H54 (cell line): ENCODE data around the gene GSTO2.

Experiments used
- DNase-seq: peaks from one replicate; pipeline ENCODE4 v3.0.0; 2011; ENCODE audit warnings: low spot score, mixed read lengths; ENCODE audit not compliant: insufficient read length
- FAIRE-seq: peaks from 3 replicates; lab custom pipeline; 2011; peaks lifted over from hg19 to GRCh38; lab: Jason Lieb, UNC
- POLR2A ChIP-seq: IDR thresholded peaks from 2 replicates; pipeline ENCODE4 v1.6.1; 2011; ENCODE audit warnings: low read depth, mild to moderate bottlenecking, low read length

Gene GSTO2

DNA sequence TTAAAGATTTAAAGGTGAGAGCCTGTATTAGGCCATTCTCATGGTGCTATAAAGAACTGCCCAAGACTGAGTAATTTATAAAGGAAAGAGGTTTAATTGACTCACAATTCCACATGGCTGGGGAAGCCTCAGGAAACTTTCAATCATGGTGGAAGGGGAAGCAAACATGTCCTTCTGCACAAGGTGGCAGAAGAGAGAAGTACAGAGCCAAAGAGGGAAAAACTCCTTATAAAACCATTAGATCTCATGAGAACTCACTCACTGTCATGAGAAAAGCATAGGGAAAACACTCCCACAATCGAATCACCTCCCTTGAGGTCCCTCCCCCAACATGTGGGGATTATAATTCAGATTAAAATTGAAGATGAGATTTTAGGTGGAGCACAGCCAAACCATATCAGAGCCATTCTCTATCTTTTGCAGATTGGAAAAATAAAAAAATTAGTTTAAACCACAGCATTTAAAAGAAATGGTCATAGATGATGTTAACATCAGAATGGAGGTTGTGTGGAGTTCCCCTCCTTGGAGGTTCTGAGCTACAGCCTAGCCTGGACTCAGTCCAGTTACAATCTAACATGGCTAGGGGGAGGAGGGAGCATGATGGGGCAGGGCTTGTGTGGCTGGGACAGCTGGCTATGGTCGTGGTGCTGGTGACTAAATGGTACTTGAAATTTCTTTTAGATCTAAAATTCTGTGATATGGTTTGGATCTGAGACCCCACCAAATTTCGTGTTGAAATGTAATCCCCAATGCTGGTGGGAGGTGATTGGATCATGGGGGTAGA lies 33.1 kb downstream of the GSTO2 start:
- FAIRE-seq (no peak), DNase-seq (no peak)

DNA sequence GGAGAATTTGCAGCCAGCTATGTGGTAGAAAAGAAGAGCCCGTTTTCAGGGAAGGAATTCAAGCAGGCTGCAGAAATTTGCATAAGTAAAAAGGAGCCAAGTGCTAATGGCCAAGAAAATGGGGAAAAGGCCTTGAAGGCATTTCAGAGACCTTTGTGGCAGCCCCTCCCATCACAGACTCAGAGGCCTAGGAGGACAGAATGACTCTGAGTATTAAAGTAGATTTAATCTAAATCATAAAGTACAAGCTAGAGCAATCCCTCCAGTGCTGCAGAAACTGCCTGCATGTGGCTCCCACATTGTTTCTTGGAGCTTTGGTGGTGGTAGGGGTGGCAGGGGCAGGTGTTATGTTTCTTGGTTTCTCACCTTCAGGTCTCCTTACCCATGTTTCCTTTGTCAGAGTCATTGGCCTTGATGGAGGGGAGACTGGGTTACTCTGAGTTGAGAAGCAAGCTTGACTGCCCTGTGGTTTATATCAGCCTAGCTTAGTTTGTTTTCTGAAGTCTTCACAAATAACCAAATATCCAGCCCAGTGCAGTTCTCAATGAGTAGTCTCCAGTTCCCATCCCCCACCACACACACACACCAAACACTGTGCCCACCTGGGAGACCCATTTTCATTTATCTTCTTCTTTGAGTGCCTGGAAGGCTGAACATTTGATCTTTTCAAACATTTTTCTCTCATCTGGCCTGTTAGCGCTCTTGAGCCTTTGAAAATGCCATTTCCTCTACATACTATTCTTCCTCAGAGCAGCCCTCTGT lies 34.8 kb downstream of the GSTO2 start:
- DNase-seq = no peak
- FAIRE-seq = no peak
- no peak for TF ChIP-seq POLR2A

More for the DNA sequence above, 33.1 kb downstream of the GSTO2 start:
- TF ChIP-seq POLR2A = no peak

GRCh38 chr10:104304356-104304745 lies 35.4 kb downstream of the GSTO2 start:
- no peak for DNase-seq
- no peak for TF ChIP-seq POLR2A
- no peak for FAIRE-seq

DNA sequence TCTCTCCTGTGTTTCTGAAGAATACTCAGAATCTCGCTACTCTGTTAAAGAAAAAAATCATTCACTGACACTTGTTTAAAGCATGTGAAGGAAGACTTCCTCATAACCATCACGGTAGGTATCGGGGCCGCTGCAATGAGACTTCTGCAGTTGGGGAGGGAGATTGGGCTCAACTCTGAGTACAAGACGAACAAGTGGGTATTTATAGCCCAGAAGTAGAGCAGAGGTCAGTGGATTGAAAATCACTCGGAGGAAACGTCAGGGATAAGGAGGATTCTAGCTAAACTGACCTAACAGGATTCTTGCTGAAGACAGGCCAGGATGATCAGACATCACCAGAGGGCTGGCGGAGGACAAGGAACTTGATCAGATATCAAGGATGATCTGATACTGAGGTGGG lies 35.9 kb downstream of the GSTO2 start:
- no peak for DNase-seq
- FAIRE-seq = no peak

DNA sequence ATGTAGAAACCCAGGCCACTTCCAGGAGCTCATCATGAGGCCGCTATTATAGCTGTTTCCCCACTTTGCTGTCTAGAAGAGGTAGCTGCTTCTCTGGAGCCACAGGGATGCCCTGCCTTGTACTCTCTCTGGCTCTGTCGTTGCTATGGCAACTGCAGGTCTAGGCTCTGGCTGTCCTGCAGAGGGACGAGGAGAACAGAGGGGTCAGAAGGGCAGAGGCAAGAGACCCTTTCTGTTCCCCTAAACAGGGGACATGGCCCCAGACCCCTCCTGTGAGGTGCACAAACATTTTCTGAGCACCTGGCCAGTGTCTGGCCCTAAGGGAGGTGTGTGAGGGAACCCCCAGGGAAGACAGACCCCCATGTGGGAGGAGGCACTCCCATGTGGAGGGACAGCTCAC lies 37.9 kb downstream of the GSTO2 start:
- no peak for DNase-seq
- no peak for TF ChIP-seq POLR2A
- FAIRE-seq = no peak

More for the DNA sequence above, 35.9 kb downstream of the GSTO2 start:
- TF ChIP-seq POLR2A = no peak

- TF ChIP-seq POLR2A = no peak
- DNase-seq (no peak), FAIRE-seq (no peak)
Observed at GRCh38 chr10:104307576-104308438, 38.8 kb downstream of the GSTO2 start.

DNA sequence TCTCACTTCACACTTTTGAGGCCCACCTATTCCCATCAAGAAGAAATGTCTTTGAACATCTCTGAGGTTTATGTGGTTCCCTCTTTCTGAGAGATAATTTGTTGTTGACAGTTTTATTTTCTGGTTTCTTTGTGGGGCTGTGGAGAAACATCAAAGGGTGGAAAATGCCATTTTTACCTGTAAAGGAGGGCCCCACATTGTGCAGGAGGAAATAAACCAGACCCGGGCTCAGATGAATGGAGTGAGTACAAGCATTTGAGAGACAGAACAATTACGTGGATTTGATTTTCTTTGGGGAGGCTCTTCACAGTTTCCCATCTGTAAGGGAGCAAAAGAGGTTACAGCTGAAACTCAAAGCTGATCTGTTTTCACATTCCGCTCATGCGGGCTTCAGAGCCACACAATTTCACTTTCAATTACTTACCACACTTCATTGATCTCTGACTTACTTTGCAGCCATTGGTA lies 39.5 kb downstream of the GSTO2 start:
- no peak for TF ChIP-seq POLR2A
- DNase-seq = no peak
- no peak for FAIRE-seq

GRCh38 chr10:104309980-104310978 lies 41.3 kb downstream of the GSTO2 start:
- FAIRE-seq = no peak
- DNase-seq = peak; percentile 66
- TF ChIP-seq POLR2A = no peak

DNA sequence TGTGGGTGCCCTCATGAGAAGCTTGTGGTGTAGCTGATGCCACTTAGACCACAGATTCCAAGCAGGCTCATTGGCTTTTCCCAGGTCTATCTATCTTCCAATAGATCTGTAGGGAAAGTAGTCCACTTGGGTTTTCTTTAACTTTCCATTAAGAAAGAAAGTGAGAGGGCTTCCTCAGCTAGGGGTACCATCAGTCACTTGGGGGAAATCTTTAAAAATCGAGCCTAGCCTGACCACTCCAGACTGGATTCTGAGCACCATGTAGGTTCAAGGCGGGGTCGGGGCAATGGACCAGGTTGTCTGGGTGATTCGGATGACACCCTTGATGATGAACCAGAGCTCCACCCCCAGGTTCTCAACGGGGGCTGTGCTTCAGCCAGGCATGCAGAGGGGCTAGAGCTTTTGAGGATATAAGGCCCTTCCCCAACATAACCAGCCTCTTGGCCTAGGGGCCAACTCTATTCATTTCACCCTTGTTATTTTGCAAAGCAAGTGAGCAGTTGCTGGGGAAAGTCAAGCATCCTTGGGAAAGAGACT lies 42.3 kb downstream of the GSTO2 start:
- FAIRE-seq (no peak), DNase-seq (no peak)
- TF ChIP-seq POLR2A = no peak

GRCh38 chr10:104314591-104315485 lies 45.9 kb downstream of the GSTO2 start:
- no peak for TF ChIP-seq POLR2A
- DNase-seq = no peak
- no peak for FAIRE-seq

DNA sequence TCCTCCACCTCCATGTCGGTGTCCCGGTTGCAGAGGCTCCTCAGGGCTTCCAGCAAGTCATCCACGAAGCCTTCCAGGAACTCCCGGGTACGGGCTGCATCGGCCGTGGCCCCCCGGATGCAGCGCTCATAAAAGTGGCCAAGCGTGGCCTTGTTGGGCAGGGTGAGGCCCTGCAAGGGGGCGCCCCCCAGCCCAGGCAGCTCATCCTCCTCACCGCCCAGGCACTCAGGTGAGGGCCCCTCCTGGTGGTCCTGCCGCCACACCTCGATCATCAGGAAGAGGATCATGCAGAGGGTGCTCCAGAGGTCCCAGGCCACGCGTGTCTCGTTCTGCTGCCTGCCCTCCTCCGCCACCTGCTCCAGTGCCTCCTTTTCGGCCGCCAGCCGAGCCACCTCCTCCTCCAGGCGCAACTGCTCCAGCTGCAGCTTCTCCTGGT lies 46.5 kb downstream of the GSTO2 start:
- no peak for DNase-seq
- FAIRE-seq = no peak
- TF ChIP-seq POLR2A = no peak
